HepG2 (cell line): ENCODE measurements around the gene MAP1LC3B. TPM values are rescaled to one million over a fixed set of nuclear protein-coding genes. Genes with fewer than 3 reads are reported as not detected.

Source experiments
- GZF1 ChIP-seq: sonication (generic); formaldehyde crosslinking; IDR thresholded peaks from 2 replicates; pipeline ENCODE4 v1.5.1; 2020; ENCODE audit warnings: mild to moderate bottlenecking, missing genetic modification reagents
- HMGXB4 ChIP-seq, 2 experiments: sonication (generic) in 1 of 2; formaldehyde crosslinking in 1 of 2; IDR thresholded peaks; 2 replicates each; pipeline versions ENCODE4 v1.4.0 to v1.6.1; 2018 to 2020; ENCODE audit warnings: missing genetic modification reagents in 2 of 2, borderline replicate concordance in 1 of 2, low read depth in 1 of 2, mild to moderate bottlenecking in 1 of 2, missing biosample characterization in 1 of 2
- NCOA2 ChIP-seq: sonication (generic); formaldehyde crosslinking; IDR thresholded peaks from 2 replicates; pipeline ENCODE4 v1.8.0; 2022; ENCODE audit warnings: inconsistent platforms
- PLRG1 ChIP-seq: fragments of 450-650 bp; conservative IDR thresholded peaks from 2 replicates; pipeline ENCODE4 v1.6.1; 2016
- POGK ChIP-seq: sonication (generic); formaldehyde crosslinking; conservative IDR thresholded peaks from 2 replicates; pipeline ENCODE4 v1.8.0; 2022; ENCODE audit warnings: mild to moderate bottlenecking, moderate library complexity, missing genetic modification reagents
- TCF7 ChIP-seq: sonication (generic); IDR thresholded peaks from 2 replicates; pipeline ENCODE4 v1.6.1; 2016; ENCODE audit warnings: antibody characterized with exemption, low read depth
- ZC3H13 ChIP-seq: sonication (generic); formaldehyde crosslinking; IDR thresholded peaks from 2 replicates; pipeline ENCODE4 v1.8.1; 2023; ENCODE audit warnings: mild to moderate bottlenecking, missing genetic modification reagents, moderate library complexity
- ZFAT ChIP-seq: sonication (generic); formaldehyde crosslinking; conservative IDR thresholded peaks from 2 replicates; pipeline ENCODE4 v1.8.1; 2023; ENCODE audit warnings: missing genetic modification reagents, inconsistent platforms
- ZNF256 ChIP-seq: sonication (generic); formaldehyde crosslinking; conservative IDR thresholded peaks from 2 replicates; pipeline ENCODE4 v1.4.0; 2020; ENCODE audit warnings: missing genetic modification reagents
- ZNF281 ChIP-seq: sonication (generic); formaldehyde crosslinking; IDR thresholded peaks from 2 replicates; pipeline ENCODE4 v1.4.0; 2020; ENCODE audit warnings: missing genetic modification reagents, borderline replicate concordance
- ZNF367 ChIP-seq: sonication (generic); formaldehyde crosslinking; IDR thresholded peaks from 2 replicates; pipeline ENCODE4 v1.4.0; 2020; ENCODE audit warnings: missing genetic modification reagents, borderline replicate concordance
- ZNF605 ChIP-seq: sonication (generic); formaldehyde crosslinking; IDR thresholded peaks from 2 replicates; pipeline ENCODE4 v1.8.0; 2022; ENCODE audit warnings: mild to moderate bottlenecking, missing genetic modification reagents
- ZNF75D ChIP-seq: sonication (generic); formaldehyde crosslinking; IDR thresholded peaks from 2 replicates; pipeline ENCODE4 v1.8.1; 2023; ENCODE audit warnings: missing genetic modification reagents, mild to moderate bottlenecking, borderline replicate concordance
- ZNF879 ChIP-seq: sonication (generic); formaldehyde crosslinking; IDR thresholded peaks from 2 replicates; pipeline ENCODE4 v1.8.1; 2023; ENCODE audit warnings: missing genetic modification reagents
- polyA plus RNA-seq, 8 experiments: library from polyadenylated mRNA; depleted of rRNA in 3 of 8; stranded (reverse) in 7 of 8; unstranded in 1 of 8; fragments of >200 nt; fragmentation: Illumina TruSeq in 4 of 8; extraction: Trizol in 4 of 8; gene quantifications; 2 replicates each; pipeline versions ENCODE4 v1.2.1 to v1.2.3, GENCODE V29; 2011 to 2016; ENCODE audit warnings: low read depth in 4 of 8, missing spikeins in 1 of 8, mixed read lengths in 1 of 8; ENCODE audit not compliant: insufficient read depth in 1 of 8
- total RNA-seq, 5 experiments: library from RNA; depleted of rRNA; stranded (reverse); fragments of >200 nt; fragmentation: Illumina TruSeq; extraction: Trizol; gene quantifications; 2 replicates each; pipeline ENCODE4 v1.2.3, GENCODE V29; 2016; ENCODE audit warnings: low read depth in 1 of 5
- TF ChIP-seq, protein P1 (sequence below): sonication (generic); formaldehyde crosslinking; IDR thresholded peaks from 2 replicates; pipeline ENCODE4 v1.5.0; 2020; ENCODE audit warnings: mild to moderate bottlenecking, missing genetic modification reagents
- TF ChIP-seq, protein P2 (sequence below): sonication (generic); formaldehyde crosslinking; IDR thresholded peaks from 2 replicates; pipeline ENCODE4 v1.4.0; 2020; ENCODE audit warnings: mild to moderate bottlenecking, missing genetic modification reagents

The MAP1LC3B gene
- total and polyA plus RNA-seq, 2 of the 13 experiments (the other 11 are each of a cell fraction or from before 2014, with no cell fraction given), result 15.7 to 37.4 TPM

DNA sequence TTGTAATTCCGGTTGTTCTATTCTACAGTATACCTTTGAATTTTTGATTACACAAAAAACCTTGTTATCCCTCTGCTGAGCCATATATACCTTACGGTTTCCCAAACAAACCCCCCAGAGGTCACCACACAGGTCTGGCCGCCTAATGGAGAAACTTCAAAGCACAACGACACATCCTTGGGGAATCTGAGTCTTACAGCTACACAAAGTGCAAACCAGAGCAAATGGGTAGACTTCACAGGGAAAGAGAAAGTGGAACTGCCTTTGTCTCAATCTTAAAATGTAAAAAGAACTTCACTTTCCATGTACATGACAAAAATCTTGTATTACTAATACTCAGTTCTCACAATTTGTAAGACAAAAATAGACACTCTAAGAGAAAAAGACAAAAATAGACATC lies 11.3 kb upstream of the MAP1LC3B start (continued):
- TF ChIP-seq ZNF281 (CRISPR knock-in tag), result peak; percentile 18; the same call in 1 of the 2 replicates
- no peak for TF ChIP-seq ZNF879
- no peak for TF ChIP-seq ZNF75D
- TF ChIP-seq, protein P1, sequence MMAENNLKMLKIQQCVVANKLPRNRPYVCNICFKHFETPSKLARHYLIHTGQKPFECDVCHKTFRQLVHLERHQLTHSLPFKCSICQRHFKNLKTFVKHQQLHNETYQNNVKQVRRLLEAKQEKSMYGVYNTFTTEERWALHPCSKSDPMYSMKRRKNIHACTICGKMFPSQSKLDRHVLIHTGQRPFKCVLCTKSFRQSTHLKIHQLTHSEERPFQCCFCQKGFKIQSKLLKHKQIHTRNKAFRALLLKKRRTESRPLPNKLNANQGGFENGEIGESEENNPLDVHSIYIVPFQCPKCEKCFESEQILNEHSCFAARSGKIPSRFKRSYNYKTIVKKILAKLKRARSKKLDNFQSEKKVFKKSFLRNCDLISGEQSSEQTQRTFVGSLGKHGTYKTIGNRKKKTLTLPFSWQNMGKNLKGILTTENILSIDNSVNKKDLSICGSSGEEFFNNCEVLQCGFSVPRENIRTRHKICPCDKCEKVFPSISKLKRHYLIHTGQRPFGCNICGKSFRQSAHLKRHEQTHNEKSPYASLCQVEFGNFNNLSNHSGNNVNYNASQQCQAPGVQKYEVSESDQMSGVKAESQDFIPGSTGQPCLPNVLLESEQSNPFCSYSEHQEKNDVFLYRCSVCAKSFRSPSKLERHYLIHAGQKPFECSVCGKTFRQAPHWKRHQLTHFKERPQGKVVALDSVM, result no peak
- no peak for TF ChIP-seq ZNF605 (CRISPR knock-in tag)
- no peak for TF ChIP-seq ZC3H13 (CRISPR knock-in tag)
- TF ChIP-seq HMGXB4 (CRISPR knock-in tag; IDR thresholded peaks at IDR 0.05; ENCODE audit: borderline replicate concordance in 1 of 2, low read depth in 1 of 2), result peak in 1 of 2 experiments; percentile 10; a peak in 1 of 4 replicates
- TF ChIP-seq ZNF256 (CRISPR knock-in tag), result no peak
- peak; percentile 12; the same call in 1 of the 2 replicates for TF ChIP-seq NCOA2
- TF ChIP-seq GZF1 (CRISPR knock-in tag), result 0 out of 2 replicates have a peak, but pooled peaks have one; percentile 30
- TF ChIP-seq, protein P2, sequence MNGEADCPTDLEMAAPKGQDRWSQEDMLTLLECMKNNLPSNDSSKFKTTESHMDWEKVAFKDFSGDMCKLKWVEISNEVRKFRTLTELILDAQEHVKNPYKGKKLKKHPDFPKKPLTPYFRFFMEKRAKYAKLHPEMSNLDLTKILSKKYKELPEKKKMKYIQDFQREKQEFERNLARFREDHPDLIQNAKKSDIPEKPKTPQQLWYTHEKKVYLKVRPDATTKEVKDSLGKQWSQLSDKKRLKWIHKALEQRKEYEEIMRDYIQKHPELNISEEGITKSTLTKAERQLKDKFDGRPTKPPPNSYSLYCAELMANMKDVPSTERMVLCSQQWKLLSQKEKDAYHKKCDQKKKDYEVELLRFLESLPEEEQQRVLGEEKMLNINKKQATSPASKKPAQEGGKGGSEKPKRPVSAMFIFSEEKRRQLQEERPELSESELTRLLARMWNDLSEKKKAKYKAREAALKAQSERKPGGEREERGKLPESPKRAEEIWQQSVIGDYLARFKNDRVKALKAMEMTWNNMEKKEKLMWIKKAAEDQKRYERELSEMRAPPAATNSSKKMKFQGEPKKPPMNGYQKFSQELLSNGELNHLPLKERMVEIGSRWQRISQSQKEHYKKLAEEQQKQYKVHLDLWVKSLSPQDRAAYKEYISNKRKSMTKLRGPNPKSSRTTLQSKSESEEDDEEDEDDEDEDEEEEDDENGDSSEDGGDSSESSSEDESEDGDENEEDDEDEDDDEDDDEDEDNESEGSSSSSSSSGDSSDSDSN (CRISPR knock-in tag), result no peak
- no peak for TF ChIP-seq ZNF367 (CRISPR knock-in tag)
- TF ChIP-seq PLRG1, result no peak
- no peak for TF ChIP-seq ZFAT
- peak; percentile 74 for TF ChIP-seq TCF7
- no peak for TF ChIP-seq POGK (CRISPR knock-in tag)
